GM12878 (cell line): ENCODE results near the gene PC. TPM values are rescaled to one million over a fixed set of nuclear protein-coding genes. Genes with fewer than 3 reads are reported as not detected.
A peak's percentile ranks its signal among the peaks of the same experiment; 100 is the strongest.

Source experiments
- ATAC-seq: fragments of 200-7000 bp; cut with Tn5 transposase; 3 replicates; pipeline ENCODE4 v1.9.1; 2020; ENCODE audit warnings: mild to moderate bottlenecking, moderate library complexity
- BruUV-seq: library from RNA; stranded (reverse); fragments of 400-500 nt; replicated peaks from 2 replicates; lab custom pipeline; 2021; lab: Mats Ljungman, UMichigan
- CTCF ChIA-PET: fragments of 300-600 bp; sonication (Branson Sonifier 250); formaldehyde crosslinking; extraction: SDS; loops from one replicate; lab custom pipeline; 2021; ENCODE audit warnings: inconsistent platforms; lab: Yijun Ruan, JAX
- POLR2A ChIA-PET: fragments of 350-600 bp; formaldehyde crosslinking; extraction: SDS; loops from one replicate; lab custom pipeline; 2021; ENCODE audit warnings: inconsistent platforms; lab: Charles Lee
- RAD21 ChIA-PET: fragments of 300-600 bp; sonication (Branson Sonifier 250); formaldehyde crosslinking; loops from one replicate; lab custom pipeline; 2023; ENCODE audit warnings: antibody characterized with exemption; ENCODE audit not compliant: unreplicated experiment; lab: Charles Lee
- SMC1A ChIA-PET: fragments of 300-600 bp; sonication (Branson Sonifier 250); formaldehyde crosslinking; loops from one replicate; lab custom pipeline; 2023; ENCODE audit not compliant: unreplicated experiment, uncharacterized antibody; lab: Charles Lee
- DNase-seq: peaks from one replicate; pipeline ENCODE4 v3.0.0-alpha.2; 2011; ENCODE audit warnings: low read depth, low spot score
- FAIRE-seq: peaks from 3 replicates; lab custom pipeline; 2011; peaks lifted over from hg19 to GRCh38; lab: Jason Lieb, UNC
- H2AFZ ChIP-seq: 2 replicates; pipeline ENCODE4 v1.6.0; 2011; ENCODE audit warnings: low read depth, low read length, control low read depth; ENCODE audit not compliant: control insufficient read depth
- H3K27ac ChIP-seq: 2 replicates; pipeline ENCODE4 v1.5.1; 2011; ENCODE audit warnings: control low read depth; ENCODE audit not compliant: control insufficient read depth, insufficient read depth
- H3K27me3 ChIP-seq, 2 experiments: replicated peaks in 1 of 2; 2 replicates each; pipeline versions ENCODE4 v1.6.0 to v1.6.1; 2011; ENCODE audit warnings: low read length in 1 of 2; ENCODE audit not compliant: control insufficient read depth in 2 of 2, insufficient read depth in 2 of 2
- H3K36me3 ChIP-seq, 2 experiments: 2 replicates each; pipeline ENCODE4 v1.5.1; 2011; ENCODE audit warnings: low read length in 1 of 2; ENCODE audit not compliant: control insufficient read depth in 2 of 2, insufficient read depth in 2 of 2
- H3K4me1 ChIP-seq: 2 replicates; pipeline ENCODE4 v1.6.1; 2011; ENCODE audit warnings: mild to moderate bottlenecking, low read length, moderate library complexity, mixed read lengths; ENCODE audit not compliant: control insufficient read depth, insufficient read depth
- H3K4me2 ChIP-seq: 2 replicates; pipeline ENCODE4 v1.6.0; 2011; ENCODE audit warnings: control low read depth; ENCODE audit not compliant: control insufficient read depth, insufficient read depth
- H3K4me3 ChIP-seq: fragments of 200-600 bp; sonication (generic); 2 replicates; pipeline ENCODE4 v1.5.1; 2016
- H3K79me2 ChIP-seq: 2 replicates; pipeline ENCODE4 v1.6.0; 2011; ENCODE audit warnings: low read length; ENCODE audit not compliant: control insufficient read depth, insufficient read depth
- H3K9ac ChIP-seq: 2 replicates; pipeline ENCODE4 v1.8.0; 2011; ENCODE audit warnings: low read length, control low read depth, mixed read lengths; ENCODE audit not compliant: control insufficient read depth, insufficient read depth
- H3K9me3 ChIP-seq: replicated peaks from 3 replicates; pipeline ENCODE4 v1.5.1; 2011; ENCODE audit warnings: mild to moderate bottlenecking, low read length; ENCODE audit not compliant: control insufficient read depth, insufficient read depth
- H4K20me1 ChIP-seq: 2 replicates; pipeline ENCODE4 v1.6.0; 2011; ENCODE audit not compliant: control insufficient read depth, insufficient read depth
- CHD4 ChIP-seq: fragments of 200-600 bp; sonication (generic); IDR thresholded peaks from 2 replicates; pipeline ENCODE4 v1.6.1; 2016; ENCODE audit warnings: mild to moderate bottlenecking
- IRF3 ChIP-seq: fragments of 450-650 bp; IDR thresholded peaks from 2 replicates; pipeline ENCODE4 v1.6.1; 2014; ENCODE audit warnings: mild to moderate bottlenecking
- SIX5 ChIP-seq: IDR thresholded peaks from 2 replicates; pipeline ENCODE4 v1.6.1; 2011; ENCODE audit warnings: mild to moderate bottlenecking, low read depth, low read length, moderate library complexity; ENCODE audit not compliant: severe bottlenecking
- WGBS: methylation state at CpG from one replicate; pipeline ENCODE4 v1.1.6; 2016; ENCODE audit warnings: low lambda C conversion rate; ENCODE audit not compliant: insufficient replicate concordance, insufficient coverage; ENCODE audit errors: missing lambda C conversion rate; 5-methylcytosine and 5-hydroxymethylcytosine counted together
- in situ Hi-C: fragments of 300-500 bp; cut with MboI; formaldehyde crosslinking; loops from 9 replicates; pipeline ENCODE4 v1.14.3; 2018; ENCODE audit warnings: mixed read lengths
- intact Hi-C: fragments of 100-400 bp; cut with micrococcal nuclease; formaldehyde crosslinking; loops from one replicate; pipeline ENCODE4 v1.14.2; 2022; ENCODE audit not compliant: unreplicated experiment
- polyA plus RNA-seq, 11 experiments: library from polyadenylated mRNA; depleted of rRNA in 4 of 11; unstranded in 6 of 11; stranded (reverse) in 5 of 11; fragments of >200 nt; fragmentation: Nextera tagmentation in 4 of 11; fragmentation: Illumina TruSeq in 1 of 11; extraction: Ambion mirVana in 4 of 11; extraction: Trizol in 1 of 11; gene quantifications; 1 replicate in 1 of 11; 2 replicates in 10 of 11; pipeline versions ENCODE4 v1.2.1 to v1.2.3, GENCODE V29; 2011 to 2016; ENCODE audit warnings: inconsistent platforms in 2 of 11, missing spikeins in 2 of 11, low read depth in 1 of 11
- total RNA-seq, 4 experiments: library from RNA; depleted of rRNA in 3 of 4; stranded (reverse); fragments of >200 nt in 3 of 4; fragmentation: Illumina TruSeq in 1 of 4; extraction: Trizol in 1 of 4; gene quantifications; 2 replicates each; pipeline versions ENCODE4 v1.2.1 to v1.2.3, GENCODE V29; 2013 to 2021
- TF ChIP-seq, protein P1 (sequence below): fragments of 450-650 bp; IDR thresholded peaks from 2 replicates; pipeline ENCODE4 v1.6.1; 2017; ENCODE audit warnings: low read depth, mild to moderate bottlenecking, moderate library complexity

The PC gene
- total and polyA plus RNA-seq, 10 of the 15 experiments (the other 5 are each of a cell fraction or from before 2014, with no cell fraction given) = 0.22 to 10.3 (median 4.5) TPM

DNA sequence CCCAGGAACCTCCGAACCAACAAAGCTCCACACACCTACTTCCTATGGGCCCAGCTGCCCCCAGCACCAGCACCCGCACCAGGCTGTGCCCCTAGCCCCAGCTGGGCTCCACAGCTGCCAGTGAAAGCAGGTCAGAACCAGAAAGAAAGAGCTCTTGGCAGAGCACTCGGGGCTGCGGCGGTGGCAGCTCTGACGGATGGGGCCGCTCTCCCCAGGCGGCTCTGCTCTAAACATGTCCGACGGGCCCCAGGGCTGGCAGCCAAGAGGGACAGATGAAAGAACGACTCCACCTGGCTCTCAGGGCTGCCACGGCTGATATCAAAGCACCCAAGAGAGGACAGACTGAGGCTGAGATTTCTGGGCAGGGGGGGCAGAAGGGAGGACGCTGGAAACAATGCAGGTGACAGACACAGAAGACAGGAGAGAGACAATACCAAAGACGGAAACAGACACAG lies 75.6 kb downstream of the PC start (continued):
- TF ChIP-seq, protein P1, sequence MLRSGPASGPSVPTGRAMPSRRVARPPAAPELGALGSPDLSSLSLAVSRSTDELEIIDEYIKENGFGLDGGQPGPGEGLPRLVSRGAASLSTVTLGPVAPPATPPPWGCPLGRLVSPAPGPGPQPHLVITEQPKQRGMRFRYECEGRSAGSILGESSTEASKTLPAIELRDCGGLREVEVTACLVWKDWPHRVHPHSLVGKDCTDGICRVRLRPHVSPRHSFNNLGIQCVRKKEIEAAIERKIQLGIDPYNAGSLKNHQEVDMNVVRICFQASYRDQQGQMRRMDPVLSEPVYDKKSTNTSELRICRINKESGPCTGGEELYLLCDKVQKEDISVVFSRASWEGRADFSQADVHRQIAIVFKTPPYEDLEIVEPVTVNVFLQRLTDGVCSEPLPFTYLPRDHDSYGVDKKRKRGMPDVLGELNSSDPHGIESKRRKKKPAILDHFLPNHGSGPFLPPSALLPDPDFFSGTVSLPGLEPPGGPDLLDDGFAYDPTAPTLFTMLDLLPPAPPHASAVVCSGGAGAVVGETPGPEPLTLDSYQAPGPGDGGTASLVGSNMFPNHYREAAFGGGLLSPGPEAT = no peak
- TF ChIP-seq CHD4 = no peak

GRCh38 chr11:66881927-66882452 lies 76.2 kb downstream of the PC start:
- CTCF ChIA-PET = interaction anchor here (0.7 to 2.7 kb wide), 7 partner anchors 40 to 304 kb away, joined by 3 to 11 read pairs (median 4); partner anchors contain the start of gene RCE1
- intact Hi-C loops = loop anchor here (2.0 kb wide), 1 partner anchor 47 kb away; no protein-coding TSS in a partner anchor
- Histone ChIP-seq H3K4me2 (no peak overlapping the region), H4K20me1 (no peaks in the 10 kb centered on the region), H3K4me1 (peaks cover 3% of the 10 kb centered on the region; the same call in 1 of the 2 replicates), H3K4me3 (no peak overlapping the region), H3K79me2 (no peaks in the 10 kb centered on the region), H3K36me3 (no peaks in the 10 kb centered on the region), H3K27ac (no peak overlapping the region), H3K27me3 (peaks cover 0 to 3% of the 10 kb centered on the region in 2 experiments; a peak in 2 of 4 replicates), H3K9me3 (no peaks in the 10 kb centered on the region), H3K9ac (no peak overlapping the region), H2AFZ (no peak overlapping the region)
- TF ChIP-seq SIX5 (peak; percentile 44), IRF3 (no peak)
- no TSS peak for BruUV-seq
- in situ Hi-C loops = loop anchor here (5.0 kb wide), 1 partner anchor 190 kb away; no protein-coding TSS in a partner anchor
- POLR2A ChIA-PET = no interaction called here
- ATAC-seq (no peak), DNase-seq (no peak), FAIRE-seq (no peak)
- RAD21 ChIA-PET = interaction anchor here (1.2 to 2.7 kb wide), 3 partner anchors 48 to 187 kb away, joined by 5 to 7 read pairs (median 6); no protein-coding TSS in a partner anchor
- WGBS = 36% methylated on average over 9 of the region's 9 CpGs
- SMC1A ChIA-PET = interaction anchor here (1.7 kb wide), 1 partner anchor 40 kb away, joined by 5 read pairs; no protein-coding TSS in a partner anchor
